Esophagus muscularis mucosa (tissue), 4 donors: ENCODE results near the gene NAMPT. TPM values are rescaled to one million over a fixed set of nuclear protein-coding genes. Genes with fewer than 3 reads are reported as not detected.
"Not testable (repeated sequence)": the region's sequence is repeated elsewhere in the genome, so short reads cannot be mapped to it uniquely, and the experiment has no call there.

ENCODE experiments used
- DNase-seq: peaks from one replicate; pipeline ENCODE4 v3.0.0-alpha.2; 2017; ENCODE audit errors: extremely low spot score
- H3K27ac ChIP-seq, 4 donors: fragments of 200-600 bp; sonication (generic); replicated peaks in 1 of 4; 1 replicate in 3 of 4; 2 replicates in 1 of 4; pipeline ENCODE4 v1.5.1; 2016 to 2019; ENCODE audit warnings: mild to moderate bottlenecking in 1 of 4
- H3K27me3 ChIP-seq, 4 donors: fragments of 200-600 bp; sonication (generic); one replicate each; pipeline versions ENCODE4 v1.5.1 to v1.6.0; 2016 to 2019
- H3K36me3 ChIP-seq, 4 donors: fragments of 200-600 bp; sonication (generic); one replicate each; pipeline ENCODE4 v1.5.1; 2016 to 2019
- H3K4me1 ChIP-seq, 4 donors: fragments of 200-600 bp; sonication (generic); one replicate each; pipeline ENCODE4 v1.5.1; 2016 to 2019
- H3K4me3 ChIP-seq, 4 donors: fragments of 200-600 bp; sonication (generic); 1 replicate in 2 of 4; 2 replicates in 2 of 4; pipeline ENCODE4 v1.5.1; 2016 to 2019; ENCODE audit warnings: mild to moderate bottlenecking in 4 of 4, moderate library complexity in 1 of 4
- H3K9me3 ChIP-seq, 4 donors: fragments of 200-600 bp; sonication (generic); 1 replicate in 3 of 4; 2 replicates in 1 of 4; pipeline ENCODE4 v1.5.1; 2016 to 2019
- CTCF ChIP-seq, 3 experiments: fragments of 200-600 bp in 2 of 3; fragments of 450-650 bp in 1 of 3; sonication (generic) in 2 of 3; IDR thresholded peaks; one replicate each; pipeline ENCODE4 v1.5.1; 2017 to 2019; ENCODE audit warnings: antibody characterized with exemption in 3 of 3, mild to moderate bottlenecking in 2 of 3, moderate library complexity in 1 of 3
- EP300 ChIP-seq: sonication (generic); formaldehyde crosslinking; IDR thresholded peaks from one replicate; pipeline ENCODE4 v1.6.1; 2017; ENCODE audit warnings: antibody characterized with exemption
- POLR2A ChIP-seq: fragments of 450-650 bp; IDR thresholded peaks from one replicate; pipeline ENCODE4 v1.6.1; 2017; ENCODE audit warnings: antibody characterized with exemption, moderate library complexity, mild to moderate bottlenecking, low read depth
- POLR2AphosphoS5 ChIP-seq, 2 donors: sonication (generic); formaldehyde crosslinking; IDR thresholded peaks; one replicate each; pipeline ENCODE4 v1.6.1; 2017; ENCODE audit warnings: antibody characterized with exemption in 2 of 2
- WGBS: methylation state at CpG from one replicate; pipeline ENCODE4 v1.1.5; 2018; 5-methylcytosine and 5-hydroxymethylcytosine counted together
- intact Hi-C: fragments of 100-400 bp; cut with DNase I; formaldehyde crosslinking; loops from one replicate; pipeline ENCODE4 v1.15.1; 2023
- total RNA-seq, 4 donors: library from RNA; depleted of rRNA; stranded (reverse); fragments of >200 nt; gene quantifications; one replicate each; pipeline versions ENCODE4 v1.1.0 to v1.2.1, GENCODE V29; 2016

Gene NAMPT
- total RNA-seq, 4 donors from 2014 or later = 51.2 to 1,009 (median 95.4) TPM

DNA sequence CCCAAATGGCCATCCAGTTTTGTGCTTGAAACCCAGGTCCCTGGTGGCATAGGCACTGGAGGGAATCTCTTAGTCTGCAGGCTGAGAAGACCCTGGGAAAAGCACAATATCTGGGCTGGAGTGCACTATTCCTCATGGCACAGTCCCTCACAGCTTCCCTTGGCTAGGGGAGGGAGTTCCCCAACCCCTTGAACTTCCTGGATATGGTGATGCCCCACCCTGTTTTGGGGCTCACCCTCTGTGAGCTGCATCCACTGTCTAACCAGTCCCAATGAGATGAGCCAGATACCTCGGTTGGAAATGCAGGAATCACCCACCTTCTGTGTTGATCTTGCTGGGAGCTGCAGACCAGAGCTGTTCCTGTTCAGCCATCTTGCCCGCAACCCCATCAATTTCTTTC is 19.8 kb upstream of the NAMPT start:
- H3K4me1 ChIP-seq = no peaks in the 10 kb centered on the region
- H3K4me3 ChIP-seq = no peak overlapping the region
- intact Hi-C loops = no loop called here
- WGBS = 83% methylated on average over 2 of the region's 2 CpGs
- no peaks in the 10 kb centered on the region for H3K36me3 ChIP-seq
- no peaks in the 10 kb centered on the region for H3K27me3 ChIP-seq
- no peak for TF ChIP-seq CTCF (IDR thresholded peaks at IDR 0.05)
- no peak for TF ChIP-seq EP300
- no peak for TF ChIP-seq POLR2A
- no peak for TF ChIP-seq POLR2AphosphoS5 (IDR thresholded peaks at IDR 0.05)
- H3K27ac ChIP-seq = no peak overlapping the region
- no peak for DNase-seq
- H3K9me3 ChIP-seq = no peaks in the 10 kb centered on the region

- H3K9me3 ChIP-seq, H3K27ac ChIP-seq, intact Hi-C loops, H3K36me3 ChIP-seq, DNase-seq, H3K4me3 ChIP-seq, H3K4me1 ChIP-seq, H3K27me3 ChIP-seq: not testable (repeated sequence)
- WGBS = 72% methylated on average over 2 of the region's 4 CpGs
Observed at GRCh38 chr7:106298631-106299030, 13.8 kb upstream of the NAMPT start.

GRCh38 chr7:106298155-106298554 is 13.4 kb upstream of the NAMPT start:
- WGBS = 100% methylated on average over 1 of the region's 4 CpGs
- intact Hi-C loops, DNase-seq: not testable (repeated sequence)

DNA sequence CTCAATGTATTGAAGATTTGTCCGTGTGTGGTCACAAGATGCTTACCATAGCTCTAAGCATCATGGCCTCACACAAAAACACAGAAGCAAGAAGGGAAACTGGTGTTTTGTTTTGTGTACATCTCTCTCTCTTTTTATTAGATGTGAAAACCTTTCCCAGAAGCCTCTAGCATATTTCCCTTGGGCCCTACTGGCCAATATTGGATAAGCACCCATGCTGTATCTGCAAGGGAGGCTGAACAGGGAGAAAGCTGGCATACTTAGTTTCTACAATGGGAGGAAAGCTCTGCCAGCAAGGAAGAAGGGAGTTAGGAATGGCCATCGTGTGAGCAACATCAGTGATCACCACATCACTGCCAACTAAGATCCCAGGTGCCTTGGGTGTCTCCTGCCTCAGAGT is 9.6 kb upstream of the NAMPT start:
- Histone ChIP-seq H3K27me3 (no peaks in the 10 kb centered on the region), H3K9me3 (no peaks in the 10 kb centered on the region), H3K27ac (no peak overlapping the region), H3K36me3 (no peaks in the 10 kb centered on the region), H3K4me1 (no peaks in the 10 kb centered on the region), H3K4me3 (no peak overlapping the region)
- no peak for TF ChIP-seq CTCF (IDR thresholded peaks at IDR 0.05)
- no peak for TF ChIP-seq POLR2AphosphoS5 (IDR thresholded peaks at IDR 0.05)
- TF ChIP-seq POLR2A = no peak
- no peak for TF ChIP-seq EP300
- WGBS = 60% methylated on average over 2 of the region's 2 CpGs
- no peak for DNase-seq
- intact Hi-C loops = loop anchor here (5.0 kb wide), 1 partner anchor 118 kb away; no protein-coding TSS in a partner anchor

More at GRCh38 chr7:106298155-106298554, 13.4 kb upstream of the NAMPT start:
- H3K9me3 ChIP-seq, H3K36me3 ChIP-seq, H3K4me1 ChIP-seq, H3K27me3 ChIP-seq, H3K27ac ChIP-seq, H3K4me3 ChIP-seq: not testable (repeated sequence)

DNA sequence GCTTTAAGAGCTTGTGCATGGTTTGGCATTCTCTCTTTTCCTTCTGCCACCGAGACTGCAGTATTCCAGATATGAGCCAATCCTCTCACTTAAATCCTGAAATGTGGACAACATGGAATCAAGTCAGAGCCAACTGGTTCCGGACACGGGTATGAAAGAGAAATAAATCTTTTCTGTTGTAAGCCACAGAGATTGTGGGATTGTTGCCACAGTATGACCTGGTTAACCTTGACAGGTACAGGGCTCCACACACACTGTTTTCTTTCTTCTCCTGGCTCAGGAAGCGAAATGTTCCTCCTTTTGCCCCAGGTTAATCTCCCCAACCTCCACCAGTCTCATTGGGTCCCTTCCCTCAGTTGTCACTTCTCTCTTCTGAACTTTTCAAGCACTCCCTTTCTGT is 6.5 kb upstream of the NAMPT start:
- no peak for DNase-seq
- Histone ChIP-seq H3K36me3 (no peaks in the 10 kb centered on the region), H3K27ac (no peak overlapping the region), H3K4me1 (no peaks in the 10 kb centered on the region), H3K27me3 (no peaks in the 10 kb centered on the region), H3K9me3 (no peaks in the 10 kb centered on the region), H3K4me3 (no peak overlapping the region)
- 63% methylated on average over 4 of the region's 4 CpGs for WGBS
- TF ChIP-seq EP300 (no peak), POLR2A (no peak), CTCF (IDR thresholded peaks at IDR 0.05) (no peak), POLR2AphosphoS5 (IDR thresholded peaks at IDR 0.05) (no peak)
- intact Hi-C loops = loop anchor here (5.0 kb wide), 1 partner anchor 121 kb away; no protein-coding TSS in a partner anchor

DNA sequence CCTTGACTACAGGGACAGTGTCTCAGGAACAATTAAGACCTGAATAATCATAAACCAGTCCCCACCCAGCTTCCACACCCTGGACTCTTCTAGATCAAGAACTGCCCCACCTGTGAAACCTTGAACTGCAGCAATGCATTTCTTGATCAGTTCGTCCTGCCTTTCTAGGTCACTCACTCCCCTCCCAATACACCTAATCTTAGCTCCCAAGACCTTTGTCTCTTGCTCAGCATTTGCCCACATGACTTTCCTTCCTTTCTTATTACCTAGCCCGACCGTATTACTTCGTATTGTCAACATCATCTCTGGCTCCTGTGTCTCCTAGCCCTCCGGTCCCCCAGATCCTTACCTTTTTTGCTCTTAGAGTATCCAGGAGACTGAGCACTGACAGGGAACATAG is 5.5 kb upstream of the NAMPT start:
- Histone ChIP-seq H3K36me3 (no peaks in the 10 kb centered on the region), H3K27me3 (no peaks in the 10 kb centered on the region), H3K27ac (no peak overlapping the region), H3K4me3 (no peak overlapping the region), H3K4me1 (peaks cover 0 to 7% (median 4%) of the 10 kb centered on the region in 4 donors), H3K9me3 (no peaks in the 10 kb centered on the region)
- 88% methylated on average over 5 of the region's 5 CpGs for WGBS
- no peak for TF ChIP-seq CTCF (IDR thresholded peaks at IDR 0.05)
- TF ChIP-seq EP300 = no peak
- no peak for TF ChIP-seq POLR2AphosphoS5 (IDR thresholded peaks at IDR 0.05)
- no peak for TF ChIP-seq POLR2A
- intact Hi-C loops = loop anchor here (5.0 kb wide), 1 partner anchor 122 kb away; no protein-coding TSS in a partner anchor
- DNase-seq = no peak
